ENCODE measurements around the gene ACLY. TPM values are rescaled to one million over a fixed set of nuclear protein-coding genes. Genes with fewer than 3 reads are reported as not detected.

Gene ACLY
- total RNA-seq, 2 experiments from 2014 or later, result 102 to 222 TPM

GRCh38 chr17:41904242-41904841, 14.4 kb downstream of the ACLY start:
- intact Hi-C loops (cut with micrococcal nuclease; ENCODE audit: unreplicated experiment), result no loop called here
- no peak for TF ChIP-seq EZH2phosphoT487 (IDR thresholded peaks at IDR 0.05; ENCODE audit: borderline replicate concordance, low read depth, low read length)
- no peak for TF ChIP-seq CTCF (conservative IDR thresholded peaks at IDR 0.05; ENCODE audit: low read length)
- CTCF ChIA-PET (ENCODE audit: unreplicated experiment), result no interaction called here
- DNase-seq (ENCODE audit: low spot score), result no peak
- no TSS peak for BruUV-seq (replicated peaks)
- Histone ChIP-seq H2AFZ (ENCODE audit: low read length) (no peak overlapping the region), H3K4me1 (ENCODE audit: insufficient read depth, low read length, poor library complexity, severe bottlenecking) (no peaks in the 10 kb centered on the region), H3K4me2 (ENCODE audit: low read length) (no peak overlapping the region), H3K27ac (ENCODE audit: low read depth, low read length, poor library complexity, severe bottlenecking) (no peak overlapping the region), H3K36me3 (ENCODE audit: insufficient read depth, low read length) (peaks cover 91% of the 10 kb centered on the region), H4K20me1 (ENCODE audit: insufficient read depth, low read length) (no peaks in the 10 kb centered on the region), H3K9me2 (ENCODE audit: insufficient read depth, low read length) (no peaks in the 10 kb centered on the region), H3K9me3 (ENCODE audit: low read length) (no peaks in the 10 kb centered on the region), H3K79me2 (ENCODE audit: insufficient read depth, low read depth, low read length) (no peaks in the 10 kb centered on the region), H3K4me3 (ENCODE audit: low read depth, low read length, poor library complexity, severe bottlenecking) (no peak overlapping the region)
- POLR2A ChIA-PET, result interaction anchor here (0.6 kb wide), 1 partner anchor 13 kb away, joined by 4 read pairs; no protein-coding TSS in a partner anchor

GRCh38 chr17:41901646-41902045, 17.1 kb downstream of the ACLY start:
- Histone ChIP-seq H3K9me3 (ENCODE audit: low read length) (no peaks in the 10 kb centered on the region), H3K4me1 (ENCODE audit: insufficient read depth, low read length, poor library complexity, severe bottlenecking) (no peaks in the 10 kb centered on the region), H3K9me2 (ENCODE audit: insufficient read depth, low read length) (no peaks in the 10 kb centered on the region), H3K36me3 (ENCODE audit: insufficient read depth, low read length) (peaks cover 90% of the 10 kb centered on the region), H2AFZ (ENCODE audit: low read length) (no peak overlapping the region), H4K20me1 (ENCODE audit: insufficient read depth, low read length) (no peaks in the 10 kb centered on the region), H3K79me2 (ENCODE audit: insufficient read depth, low read depth, low read length) (no peaks in the 10 kb centered on the region), H3K4me2 (ENCODE audit: low read length) (no peak overlapping the region), H3K4me3 (ENCODE audit: low read depth, low read length, poor library complexity, severe bottlenecking) (no peak overlapping the region), H3K27ac (ENCODE audit: low read depth, low read length, poor library complexity, severe bottlenecking) (no peak overlapping the region)
- intact Hi-C loops (cut with micrococcal nuclease; ENCODE audit: unreplicated experiment), result no loop called here
- TF ChIP-seq CTCF (conservative IDR thresholded peaks at IDR 0.05; ENCODE audit: low read length), result no peak
- no peak for TF ChIP-seq EZH2phosphoT487 (IDR thresholded peaks at IDR 0.05; ENCODE audit: borderline replicate concordance, low read depth, low read length)
- ChIA-PET CTCF (ENCODE audit: unreplicated experiment) (no interaction called here), POLR2A (no interaction called here)
- no peak for DNase-seq (ENCODE audit: low spot score)
- no TSS peak for BruUV-seq (replicated peaks)

- peaks cover 97% of the 10 kb centered on the region for H3K36me3 ChIP-seq (ENCODE audit: insufficient read depth, low read length)
- ChIA-PET POLR2A (no interaction called here), CTCF (ENCODE audit: unreplicated experiment) (no interaction called here)
- no peaks in the 10 kb centered on the region for H4K20me1 ChIP-seq (ENCODE audit: insufficient read depth, low read length)
- BruUV-seq (replicated peaks), result no TSS peak
- H3K4me1 ChIP-seq (ENCODE audit: insufficient read depth, low read length, poor library complexity, severe bottlenecking), result no peaks in the 10 kb centered on the region
- intact Hi-C loops (cut with micrococcal nuclease; ENCODE audit: unreplicated experiment), result no loop called here
- H3K4me2 ChIP-seq (ENCODE audit: low read length), result no peak overlapping the region
- H3K27ac ChIP-seq (ENCODE audit: low read depth, low read length, poor library complexity, severe bottlenecking), result no peak overlapping the region
- DNase-seq (ENCODE audit: low spot score), result no peak
- H3K9me3 ChIP-seq (ENCODE audit: low read length), result no peaks in the 10 kb centered on the region
- no peak overlapping the region for H2AFZ ChIP-seq (ENCODE audit: low read length)
- H3K79me2 ChIP-seq (ENCODE audit: insufficient read depth, low read depth, low read length), result no peaks in the 10 kb centered on the region
- TF ChIP-seq EZH2phosphoT487 (IDR thresholded peaks at IDR 0.05; ENCODE audit: borderline replicate concordance, low read depth, low read length), result no peak
- TF ChIP-seq CTCF (conservative IDR thresholded peaks at IDR 0.05; ENCODE audit: low read length), result no peak
- H3K4me3 ChIP-seq (ENCODE audit: low read depth, low read length, poor library complexity, severe bottlenecking), result no peak overlapping the region
- H3K9me2 ChIP-seq (ENCODE audit: insufficient read depth, low read length), result no peaks in the 10 kb centered on the region
Observed at GRCh38 chr17:41896726-41897125, 22.0 kb downstream of the ACLY start.
